ENCODE results near the gene OR10G6.

Gene OR10G6

GRCh38 chr11:123956752-123957151 is 38.2 kb downstream of the OR10G6 start:
- Histone ChIP-seq H3K36me3 (ENCODE audit: control insufficient read depth in 2 of 2, insufficient read depth in 1 of 2, low read length in 2 of 2) (no peaks in the 10 kb centered on the region), H3K9me3 (ENCODE audit: control insufficient read depth, insufficient read depth, low read depth, low read length) (no peaks in the 10 kb centered on the region), H3K4me3 (ENCODE audit: low read depth, low read length) (no peak overlapping the region), H3K27ac (ENCODE audit: extremely low read depth, low read depth, low read length) (no peak overlapping the region), H3K4me1 (ENCODE audit: control insufficient read depth, insufficient read depth, low read length) (no peaks in the 10 kb centered on the region)
- ChIA-PET POLR2A (no interaction called here), CTCF (no interaction called here)
- TF ChIP-seq HOXC10 (CRISPR knock-in tag; IDR thresholded peaks at IDR 0.05) (no peak), ZNF600 (tag by site-specific recombination; IDR thresholded peaks at IDR 0.05) (no peak), REST (tag by site-specific recombination; IDR thresholded peaks at IDR 0.05) (no peak), ZNF391 (tag by site-specific recombination; IDR thresholded peaks at IDR 0.05; ENCODE audit: borderline replicate concordance, low read depth) (no peak), ZNF138 (tag by site-specific recombination; IDR thresholded peaks at IDR 0.05; ENCODE audit: borderline replicate concordance) (no peak), RBAK (tag by site-specific recombination; IDR thresholded peaks at IDR 0.05) (no peak), ZNF394 (tag by site-specific recombination; IDR thresholded peaks at IDR 0.05; ENCODE audit: borderline replicate concordance) (no peak), ZSCAN23 (tag by site-specific recombination; IDR thresholded peaks at IDR 0.05) (no peak), ZNF677 (tag by site-specific recombination; IDR thresholded peaks at IDR 0.05) (no peak), KLF17 (tag by site-specific recombination; IDR thresholded peaks at IDR 0.05) (no peak), BCL6B (tag by site-specific recombination; IDR thresholded peaks at IDR 0.05) (no peak), PRDM1 (tag by site-specific recombination; IDR thresholded peaks at IDR 0.05) (no peak), ZNF580 (tag by site-specific recombination; IDR thresholded peaks at IDR 0.05) (no peak), HIC1 (tag by site-specific recombination; IDR thresholded peaks at IDR 0.05) (no peak), ZNF114 (tag by site-specific recombination; IDR thresholded peaks at IDR 0.05) (no peak), MYNN (tag by site-specific recombination; IDR thresholded peaks at IDR 0.05; ENCODE audit: borderline replicate concordance) (no peak), ZFP37 (tag by site-specific recombination; IDR thresholded peaks at IDR 0.05) (no peak), EGR2 (tag by site-specific recombination; IDR thresholded peaks at IDR 0.05; ENCODE audit: low read depth) (no peak), KLF9 (tag by site-specific recombination; IDR thresholded peaks at IDR 0.05; ENCODE audit: low read depth) (no peak)

Measured in HEK293 (cell line).